Measurements from ENCODE around the gene CD84. TPM values are rescaled to one million over a fixed set of nuclear protein-coding genes. Genes with fewer than 3 reads are reported as not detected.
"Not testable (repeated sequence)": the region's sequence is repeated elsewhere in the genome, so short reads cannot be mapped to it uniquely, and the experiment has no call there.

Gene CD84
- total RNA-seq, result 10 to 100 TPM; 58.5 to 66.8 TPM

GRCh38 chr1:160579216-160579701 lies at the start of gene CD84:
Gene CD84, minus strand, starts transcription at chr1:160579496. Its CDS starts 59 bp downstream, at chr1:160579437.
- Mint-ChIP-seq H3K27ac (peak within 1 kb of the TSS; percentile 96), H3K36me3 (peaks cover 18% of the 10 kb centered on the region), H3K4me1 (peaks cover 52% of the 10 kb centered on the region), H3K4me3 (peak within 1 kb of the TSS; percentile 91), H3K9me3 (peaks cover 6% of the 10 kb centered on the region), H3K27me3 (no peaks in the 10 kb centered on the region)
- DNase-seq (no peak), ATAC-seq (ENCODE audit: low read depth) (peak; percentile 21)
- POLR2A ChIA-PET, result interaction anchor here (0.9 to 2.7 kb wide), 4 partner anchors 11 to 39 kb away, joined by 3 to 14 read pairs (median 6); no protein-coding TSS in a partner anchor

DNA sequence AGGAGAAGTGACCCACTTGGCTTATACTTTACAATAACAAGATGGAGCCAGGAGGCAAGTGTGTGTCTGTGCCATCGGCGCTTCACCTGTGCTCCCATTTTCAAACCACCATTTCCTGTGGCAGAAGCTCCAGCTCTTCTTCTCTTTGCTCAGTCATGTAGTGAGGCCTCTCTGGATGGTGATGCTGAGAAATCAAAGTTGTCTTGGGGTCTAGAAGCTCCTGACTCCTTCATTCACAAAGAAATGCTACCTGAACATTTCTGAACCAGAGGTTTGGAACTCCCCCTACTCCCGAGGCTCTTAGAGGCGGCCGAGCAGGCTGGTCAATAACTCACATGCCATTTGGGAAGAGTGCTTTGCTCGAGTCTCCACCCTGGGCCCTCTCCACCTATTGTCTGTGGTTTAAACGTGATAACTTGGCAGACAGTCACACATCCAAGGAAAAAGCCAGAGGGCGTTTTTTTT lies 49.5 kb upstream of the CD84 start:
- DNase-seq (no peak), ATAC-seq (ENCODE audit: low read depth) (peak; percentile 6)
- peaks cover 87% of the 10 kb centered on the region for H3K4me1 Mint-ChIP-seq
- no peaks in the 10 kb centered on the region for H3K9me3 Mint-ChIP-seq
- H3K4me3 Mint-ChIP-seq, result peak overlapping the region; percentile 75
- H3K27ac Mint-ChIP-seq, result peak overlapping the region; percentile 97
- POLR2A ChIA-PET, result interaction anchor here (0.9 to 3.3 kb wide), 7 partner anchors 9 to 83 kb away, joined by 3 to 22 read pairs (median 9); partner anchors contain the start of genes CD48 and SLAMF1
- H3K27me3 Mint-ChIP-seq, result no peaks in the 10 kb centered on the region
- H3K36me3 Mint-ChIP-seq, result peaks cover 73% of the 10 kb centered on the region

DNA sequence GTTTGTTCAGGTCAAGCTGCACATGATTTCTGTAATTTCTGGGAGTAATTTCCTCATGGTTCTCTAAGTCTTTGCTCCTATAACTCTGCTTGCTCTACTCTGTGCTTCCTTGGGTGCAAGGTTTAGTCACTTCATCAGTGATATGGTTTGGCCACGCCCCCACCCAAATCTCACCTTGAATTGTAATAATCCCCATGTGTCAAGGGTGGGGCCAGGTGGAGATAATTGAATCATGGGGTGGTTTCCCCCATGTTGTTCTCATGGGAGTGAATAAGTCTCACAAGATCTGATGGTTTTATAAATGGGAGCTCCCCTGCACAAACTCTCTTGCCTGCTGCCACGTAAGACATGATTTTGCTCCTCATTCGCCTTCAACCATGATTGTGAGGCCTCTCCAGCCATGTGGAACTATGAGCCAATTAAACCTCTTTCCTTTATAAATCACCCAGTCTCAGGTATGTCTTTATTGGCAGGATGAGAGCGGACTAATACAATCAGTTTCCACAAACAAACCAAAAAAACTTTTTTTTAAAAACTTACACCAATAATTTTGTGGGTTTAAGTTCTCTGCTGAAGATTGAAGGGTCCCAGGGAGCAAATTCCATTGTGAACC lies 48.5 kb upstream of the CD84 start:
- H3K36me3 Mint-ChIP-seq, result peaks cover 72% of the 10 kb centered on the region
- peak overlapping the region; percentile 97 for H3K27ac Mint-ChIP-seq
- peaks cover 88% of the 10 kb centered on the region for H3K4me1 Mint-ChIP-seq
- H3K4me3 Mint-ChIP-seq, result peak overlapping the region; percentile 79
- not testable (repeated sequence) for H3K27me3 Mint-ChIP-seq; DNase-seq; H3K9me3 Mint-ChIP-seq; ATAC-seq (ENCODE audit: low read depth)
- POLR2A ChIA-PET, result interaction anchor here (0.5 to 3.3 kb wide), 13 partner anchors 9 to 195 kb away, joined by 3 to 22 read pairs (median 4); partner anchors contain the start of genes CD48 and SLAMF1

- no peak for DNase-seq
- H3K27me3 Mint-ChIP-seq, result no peaks in the 10 kb centered on the region
- ATAC-seq (ENCODE audit: low read depth), result peak; percentile 55
- H3K4me1 Mint-ChIP-seq, result peaks cover 91% of the 10 kb centered on the region
- POLR2A ChIA-PET, result interaction anchor here (0.5 to 1.8 kb wide), 10 partner anchors 11 to 194 kb away, joined by 3 to 12 read pairs (median 4); partner anchors contain the start of gene SLAMF1
- H3K27ac Mint-ChIP-seq, result peak overlapping the region; percentile 97
- H3K9me3 Mint-ChIP-seq, result no peaks in the 10 kb centered on the region
- H3K4me3 Mint-ChIP-seq, result peak overlapping the region; percentile 79
- peaks cover 73% of the 10 kb centered on the region for H3K36me3 Mint-ChIP-seq
These were observed 47.4 kb upstream of the CD84 start for GRCh38 chr1:160626509-160627342.

DNA sequence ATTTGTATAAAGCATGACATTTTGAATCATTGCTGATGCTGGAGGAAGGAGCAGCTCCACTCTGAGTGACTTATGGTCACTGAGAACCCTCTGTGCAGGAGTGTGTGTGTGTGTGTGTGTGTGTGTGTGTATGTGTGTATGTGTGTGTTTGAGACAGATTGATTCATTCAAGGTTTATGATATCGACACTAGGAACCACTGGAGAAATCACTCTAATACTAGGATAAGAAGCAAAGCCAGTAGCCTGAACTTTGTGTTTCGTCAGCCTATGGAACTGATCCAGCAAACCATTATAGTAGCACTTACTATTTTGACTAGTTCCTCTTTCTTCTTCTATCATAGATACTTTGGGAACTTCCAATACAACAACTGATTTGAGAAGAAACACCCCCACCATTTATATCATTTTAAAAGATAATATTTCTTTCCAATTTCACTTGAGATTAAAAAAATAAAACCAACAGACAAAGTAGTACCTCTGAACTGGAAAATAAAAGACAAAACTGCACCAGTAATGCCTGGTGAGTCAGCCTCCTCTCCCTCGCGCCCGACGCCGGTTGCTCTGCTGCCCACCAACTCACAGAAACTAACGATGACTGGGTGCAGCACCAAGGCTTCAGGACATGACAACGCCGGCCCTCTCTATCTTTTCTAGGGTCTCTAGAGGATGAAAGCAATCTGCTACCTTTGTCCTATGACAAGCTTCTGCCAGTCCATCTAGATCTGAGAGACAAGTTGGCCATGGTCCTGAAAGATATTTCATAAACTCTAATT lies 46.6 kb upstream of the CD84 start:
- H3K4me3 Mint-ChIP-seq, result peak overlapping the region; percentile 48
- peaks cover 70% of the 10 kb centered on the region for H3K36me3 Mint-ChIP-seq
- POLR2A ChIA-PET, result interaction anchor here (1.8 to 2.5 kb wide), 2 partner anchors 39 to 40 kb away, joined by 7 to 12 read pairs; no protein-coding TSS in a partner anchor
- peak overlapping the region; percentile 97 for H3K27ac Mint-ChIP-seq
- no peaks in the 10 kb centered on the region for H3K27me3 Mint-ChIP-seq
- H3K9me3 Mint-ChIP-seq, result no peaks in the 10 kb centered on the region
- DNase-seq, result no peak
- no peak for ATAC-seq (ENCODE audit: low read depth)
- H3K4me1 Mint-ChIP-seq, result peaks cover 91% of the 10 kb centered on the region

GRCh38 chr1:160625321-160625720 lies 46.0 kb upstream of the CD84 start:
- H3K9me3 Mint-ChIP-seq, result no peaks in the 10 kb centered on the region

GRCh38 chr1:160624464-160624863 lies 45.2 kb upstream of the CD84 start:
- DNase-seq (no peak), ATAC-seq (ENCODE audit: low read depth) (no peak)
- peak overlapping the region; percentile 97 for H3K27ac Mint-ChIP-seq
- peaks cover 72% of the 10 kb centered on the region for H3K36me3 Mint-ChIP-seq
- no peaks in the 10 kb centered on the region for H3K9me3 Mint-ChIP-seq
- H3K4me3 Mint-ChIP-seq, result peak overlapping the region; percentile 50
- POLR2A ChIA-PET, result interaction anchor here (1.0 to 2.5 kb wide), 2 partner anchors 21 to 40 kb away, joined by 4 to 7 read pairs; no protein-coding TSS in a partner anchor
- no peaks in the 10 kb centered on the region for H3K27me3 Mint-ChIP-seq
- peaks cover 85% of the 10 kb centered on the region for H3K4me1 Mint-ChIP-seq

More at GRCh38 chr1:160625321-160625720, 46.0 kb upstream of the CD84 start:
- H3K4me1 Mint-ChIP-seq, result peaks cover 86% of the 10 kb centered on the region
- peak overlapping the region; percentile 15 for H3K4me3 Mint-ChIP-seq
- POLR2A ChIA-PET, result interaction anchor here (2.5 kb wide), 1 partner anchor 40 kb away, joined by 7 read pairs; no protein-coding TSS in a partner anchor
- peak overlapping the region; percentile 97 for H3K27ac Mint-ChIP-seq
- no peaks in the 10 kb centered on the region for H3K27me3 Mint-ChIP-seq
- peaks cover 65% of the 10 kb centered on the region for H3K36me3 Mint-ChIP-seq
- ATAC-seq (ENCODE audit: low read depth) (no peak), DNase-seq (no peak)

DNA sequence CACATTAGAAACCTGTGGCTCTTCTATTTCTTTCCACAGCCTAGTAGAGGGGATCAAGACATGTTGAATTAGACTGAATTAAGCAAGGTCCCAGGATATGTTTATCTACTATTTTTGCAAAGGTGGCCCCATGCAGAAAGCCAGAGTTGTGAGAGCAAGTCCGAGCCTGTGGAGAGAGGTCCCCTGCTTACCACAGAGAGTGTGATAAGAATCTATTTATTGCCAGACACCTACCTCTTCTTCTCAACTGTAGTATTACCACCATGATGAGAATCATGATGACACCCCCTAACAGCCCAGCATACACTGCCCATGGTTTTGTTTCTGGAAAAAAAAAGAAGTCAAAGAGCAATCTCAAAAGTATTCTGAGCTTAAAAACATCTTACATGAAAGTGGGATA lies 44.6 kb upstream of the CD84 start:
- Mint-ChIP-seq H3K9me3 (peaks cover 4% of the 10 kb centered on the region), H3K4me1 (peaks cover 87% of the 10 kb centered on the region), H3K27me3 (no peaks in the 10 kb centered on the region), H3K27ac (peak overlapping the region; percentile 97), H3K4me3 (peak overlapping the region; percentile 72), H3K36me3 (peaks cover 76% of the 10 kb centered on the region)
- no peak for DNase-seq
- POLR2A ChIA-PET, result interaction anchor here (1.0 to 2.5 kb wide), 3 partner anchors 22 to 88 kb away, joined by 4 to 7 read pairs (median 6); partner anchors contain the start of gene CD48
- ATAC-seq (ENCODE audit: low read depth), result peak; percentile 16

DNA sequence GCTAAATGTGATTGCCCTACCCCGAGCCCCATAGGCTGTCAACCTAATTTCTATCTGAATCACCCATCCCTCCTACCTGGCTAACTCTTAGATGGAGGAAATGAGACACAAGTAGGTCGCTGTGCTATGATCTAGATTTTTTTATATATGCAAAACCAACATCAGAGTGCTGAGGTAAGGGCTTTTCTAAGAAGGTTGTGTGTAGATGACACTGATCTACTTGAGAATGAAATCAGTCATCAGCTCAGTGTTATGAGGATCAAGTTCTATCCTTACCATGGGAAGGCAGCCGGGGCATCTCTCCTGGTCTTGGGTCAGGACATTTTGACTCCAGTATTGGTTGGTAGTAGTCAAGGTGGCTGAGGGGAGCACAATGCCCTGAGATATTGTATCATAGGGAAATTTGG lies 43.9 kb upstream of the CD84 start:
- Mint-ChIP-seq H3K36me3 (peaks cover 75% of the 10 kb centered on the region), H3K4me3 (peak overlapping the region; percentile 72), H3K4me1 (peaks cover 86% of the 10 kb centered on the region), H3K27me3 (no peaks in the 10 kb centered on the region), H3K9me3 (peaks cover 5% of the 10 kb centered on the region), H3K27ac (peak overlapping the region; percentile 97)
- no peak for DNase-seq
- POLR2A ChIA-PET, result interaction anchor here (0.5 to 3.8 kb wide), 6 partner anchors 9 to 404 kb away, joined by 4 to 13 read pairs (median 5); partner anchors contain the start of gene CD48
- peak; percentile 68 for ATAC-seq (ENCODE audit: low read depth)

- DNase-seq (no peak), ATAC-seq (ENCODE audit: low read depth) (no peak)
- peaks cover 84% of the 10 kb centered on the region for H3K4me1 Mint-ChIP-seq
- peaks cover 5% of the 10 kb centered on the region for H3K9me3 Mint-ChIP-seq
- H3K4me3 Mint-ChIP-seq, result peak overlapping the region; percentile 72
- H3K27me3 Mint-ChIP-seq, result no peaks in the 10 kb centered on the region
- H3K36me3 Mint-ChIP-seq, result peaks cover 75% of the 10 kb centered on the region
- peak overlapping the region; percentile 97 for H3K27ac Mint-ChIP-seq
- POLR2A ChIA-PET, result interaction anchor here (0.5 to 3.8 kb wide), 7 partner anchors 10 to 405 kb away, joined by 3 to 13 read pairs (median 4); partner anchors contain the start of gene CD48
These were observed 43.4 kb upstream of the CD84 start for GRCh38 chr1:160622501-160623226.

GRCh38 chr1:160621633-160622413 lies 42.5 kb upstream of the CD84 start:
- Mint-ChIP-seq H3K36me3 (peaks cover 72% of the 10 kb centered on the region), H3K27me3 (no peaks in the 10 kb centered on the region), H3K4me3 (peak overlapping the region; percentile 56), H3K9me3 (peaks cover 5% of the 10 kb centered on the region), H3K4me1 (peaks cover 78% of the 10 kb centered on the region), H3K27ac (peak overlapping the region; percentile 97)
- DNase-seq, result no peak
- peak; percentile 7 for ATAC-seq (ENCODE audit: low read depth)
- POLR2A ChIA-PET, result interaction anchor here (0.7 to 3.8 kb wide), 4 partner anchors 18 to 60 kb away, joined by 3 to 13 read pairs (median 4); no protein-coding TSS in a partner anchor

All from activated naive CD8-positive, alpha-beta T cell treated with anti-CD3 and anti-CD28 coated beads, Interleukin-2, amount 10 ng/mL, durations not matched to agents 7 days and 5 days (primary cell).